K562 (cell line): ENCODE data around the gene MYLIP. TPM values are rescaled to one million over a fixed set of nuclear protein-coding genes. Genes with fewer than 3 reads are reported as not detected.
A peak's percentile ranks its signal among the peaks of the same experiment; 100 is the strongest.

Experiments
- ARHGAP35 ChIP-seq: fragments of 450-650 bp; IDR thresholded peaks from 2 replicates; pipeline ENCODE4 v1.6.1; 2018; ENCODE audit not compliant: partially characterized antibody
- ARID1B ChIP-seq: fragments of 450-650 bp; IDR thresholded peaks from 2 replicates; pipeline ENCODE4 v1.6.1; 2016; ENCODE audit warnings: antibody characterized with exemption, mild to moderate bottlenecking, inconsistent platforms
- ARNT ChIP-seq, 2 experiments: fragments of 450-650 bp; IDR thresholded peaks; 2 replicates each; pipeline ENCODE4 v1.6.1; 2016; ENCODE audit warnings: mild to moderate bottlenecking in 1 of 2
- IRF2 ChIP-seq: sonication (generic); formaldehyde crosslinking; IDR thresholded peaks from 2 replicates; pipeline ENCODE4 v1.8.1; 2022; ENCODE audit warnings: mild to moderate bottlenecking, missing genetic modification reagents
- KAT7 ChIP-seq: sonication (generic); formaldehyde crosslinking; IDR thresholded peaks from 2 replicates; pipeline ENCODE4 v1.8.0; 2022; ENCODE audit warnings: missing genetic modification reagents, mild to moderate bottlenecking, borderline replicate concordance
- KLF10 ChIP-seq: fragments of 250-450 bp; sonication (Bioruptor Pico); IDR thresholded peaks from 2 replicates; pipeline ENCODE4 v1.6.1; 2021; ENCODE audit warnings: matching md5 sums
- LARP7 ChIP-seq: fragments of 450-650 bp; IDR thresholded peaks from 2 replicates; pipeline ENCODE4 v1.6.1; 2016
- POLR2AphosphoS2 ChIP-seq: IDR thresholded peaks from 2 replicates; pipeline ENCODE4 v1.6.1; 2012; ENCODE audit warnings: low read length, improper control_type of control experiment
- PTRF ChIP-seq: fragments of 450-650 bp; IDR thresholded peaks from 2 replicates; pipeline ENCODE4 v1.6.1; 2016; ENCODE audit warnings: mild to moderate bottlenecking, missing genetic modification characterization, missing compliant biosample characterization
- RBFOX2 ChIP-seq: fragments of 200-400 bp; formaldehyde crosslinking; IDR thresholded peaks from 2 replicates; pipeline ENCODE4 v1.6.1; 2017; ENCODE audit warnings: low read depth, mild to moderate bottlenecking, low read length, moderate library complexity
- RFX5 ChIP-seq: IDR thresholded peaks from 2 replicates; pipeline ENCODE4 v1.6.1; 2011; ENCODE audit warnings: low read depth, mild to moderate bottlenecking, improper control_type of control experiment, low read length
- SNRNP70 ChIP-seq: fragments of 200-400 bp; formaldehyde crosslinking; optimal IDR thresholded peaks from 2 replicates; pipeline ENCODE3; 2017; ENCODE audit warnings: low read depth, low read length
- THRAP3 ChIP-seq: fragments of 450-650 bp; IDR thresholded peaks from 2 replicates; pipeline ENCODE4 v1.6.1; 2016; ENCODE audit warnings: mild to moderate bottlenecking, inconsistent platforms, borderline replicate concordance
- ZFP36 ChIP-seq: fragments of 150-350 bp; IDR thresholded peaks from 2 replicates; pipeline ENCODE4 v1.6.1; 2018; ENCODE audit warnings: low read length, low read depth; ENCODE audit not compliant: partially characterized antibody
- ZKSCAN8 ChIP-seq: fragments of 200-800 bp; sonication (Bioruptor generic); IDR thresholded peaks from 2 replicates; pipeline ENCODE4 v1.6.1; 2016; ENCODE audit warnings: missing genetic modification characterization, missing compliant biosample characterization
- ZSCAN32 ChIP-seq: fragments of 450-650 bp; formaldehyde crosslinking; IDR thresholded peaks from 2 replicates; pipeline ENCODE4 v1.4.0; 2020; ENCODE audit warnings: mild to moderate bottlenecking, moderate library complexity
- polyA plus RNA-seq, 8 experiments: library from polyadenylated mRNA; depleted of rRNA in 4 of 8; stranded (reverse) in 5 of 8; unstranded in 3 of 8; fragments of >200 nt; fragmentation: Nextera tagmentation in 2 of 8; fragmentation: Illumina TruSeq in 1 of 8; extraction: Ambion mirVana in 2 of 8; extraction: Trizol in 1 of 8; gene quantifications; 2 replicates each; pipeline versions ENCODE4 v1.2.1 to v1.2.3, GENCODE V29; 2011 to 2014; ENCODE audit warnings: inconsistent platforms in 1 of 8, missing spikeins in 1 of 8
- total RNA-seq, 7 experiments: library from RNA; depleted of rRNA in 6 of 7; stranded (reverse); fragments of >200 nt in 6 of 7; fragmentation: Illumina TruSeq in 2 of 7; extraction: Trizol in 2 of 7; gene quantifications; 2 replicates each; pipeline versions ENCODE4 v1.2.1 to v1.2.3, GENCODE V29; 2011 to 2021; ENCODE audit warnings: low replicate concordance in 1 of 7
- TF ChIP-seq, protein P1 (sequence below): IDR thresholded peaks from 3 replicates; pipeline ENCODE4 v1.6.1; 2011; ENCODE audit warnings: borderline replicate concordance, mild to moderate bottlenecking; ENCODE audit not compliant: insufficient read length, insufficient read depth
- TF ChIP-seq, protein P2 (sequence below), 2 experiments: IDR thresholded peaks; 2 replicates each; pipeline ENCODE4 v1.6.1; 2012; ENCODE audit warnings: improper control_type of control experiment in 2 of 2, low read depth in 2 of 2, low read length in 2 of 2, borderline replicate concordance in 1 of 2
- TF ChIP-seq, protein P3 (sequence below): fragments of 450-650 bp; IDR thresholded peaks from 2 replicates; pipeline ENCODE4 v1.6.1; 2016; ENCODE audit warnings: missing biosample characterization, missing genetic modification characterization
- TF ChIP-seq, protein P4 (sequence below): fragments of 450-650 bp; formaldehyde crosslinking; IDR thresholded peaks from 2 replicates; pipeline ENCODE4 v1.4.0; 2020; ENCODE audit warnings: mild to moderate bottlenecking
- TF ChIP-seq, protein P5 (sequence below): sonication (generic); formaldehyde crosslinking; IDR thresholded peaks from 2 replicates; pipeline ENCODE4 v1.8.1; 2023; ENCODE audit warnings: mild to moderate bottlenecking, missing genetic modification reagents

The MYLIP gene
- total and polyA plus RNA-seq, 9 of the 15 experiments (the other 6 are each of a cell fraction or from before 2014, with no cell fraction given): 10.8 to 43.5 (median 31.5) TPM

DNA sequence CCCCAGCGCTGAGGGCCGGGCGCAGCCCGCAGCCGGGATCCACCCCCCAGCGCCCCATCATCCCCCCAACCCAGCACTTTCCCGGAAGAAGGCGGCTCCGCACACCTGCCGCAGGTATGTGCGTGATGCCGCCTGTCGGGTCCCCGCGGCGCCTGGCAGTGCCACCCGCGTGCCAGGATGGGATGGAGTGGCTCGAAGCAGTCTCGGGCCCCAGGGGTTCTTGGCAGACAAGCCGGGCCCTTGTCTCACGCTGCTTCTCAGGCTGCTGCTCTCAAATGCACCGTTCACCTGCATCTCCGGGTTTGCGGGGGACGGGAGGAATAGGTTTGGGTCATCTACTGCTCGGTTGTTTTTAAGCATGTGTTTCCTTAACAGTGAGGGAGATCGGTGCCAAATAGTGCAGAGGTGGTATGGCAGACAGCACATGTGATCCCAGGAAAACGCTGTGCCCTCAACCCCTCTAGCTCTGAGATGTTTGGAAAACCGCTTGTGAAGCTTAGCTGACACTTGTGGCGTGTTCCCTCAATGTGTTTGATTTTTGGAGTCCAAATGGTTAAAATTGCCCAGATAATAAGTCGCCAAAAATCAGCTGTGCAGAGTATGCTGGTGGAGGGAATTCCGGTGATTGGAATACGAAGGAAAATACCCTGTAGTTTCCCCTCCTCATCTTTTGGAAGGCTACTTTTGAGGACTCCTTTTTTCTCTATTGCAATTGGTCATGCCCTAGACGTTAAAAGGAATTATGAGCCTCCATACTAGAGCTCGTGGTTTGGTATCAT, 926 bp downstream of the MYLIP start (continued):
- TF ChIP-seq, protein P1, sequence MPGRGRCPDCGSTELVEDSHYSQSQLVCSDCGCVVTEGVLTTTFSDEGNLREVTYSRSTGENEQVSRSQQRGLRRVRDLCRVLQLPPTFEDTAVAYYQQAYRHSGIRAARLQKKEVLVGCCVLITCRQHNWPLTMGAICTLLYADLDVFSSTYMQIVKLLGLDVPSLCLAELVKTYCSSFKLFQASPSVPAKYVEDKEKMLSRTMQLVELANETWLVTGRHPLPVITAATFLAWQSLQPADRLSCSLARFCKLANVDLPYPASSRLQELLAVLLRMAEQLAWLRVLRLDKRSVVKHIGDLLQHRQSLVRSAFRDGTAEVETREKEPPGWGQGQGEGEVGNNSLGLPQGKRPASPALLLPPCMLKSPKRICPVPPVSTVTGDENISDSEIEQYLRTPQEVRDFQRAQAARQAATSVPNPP: no peak
- TF ChIP-seq POLR2AphosphoS2 (no peak), ZKSCAN8 (no peak), KLF10 (CRISPR knock-in tag) (no peak), ZFP36 (no peak), KAT7 (CRISPR knock-in tag) (no peak), RBFOX2 (peak; percentile 81), THRAP3 (no peak), ZSCAN32 (no peak), ARHGAP35 (no peak), IRF2 (CRISPR knock-in tag) (peak; percentile 73; the same call in 1 of the 2 replicates), ARNT (IDR thresholded peaks at IDR 0.05) (no peak), LARP7 (no peak), SNRNP70 (no peak), RFX5 (no peak), PTRF (no peak), ARID1B (no peak)
- TF ChIP-seq, protein P2, sequence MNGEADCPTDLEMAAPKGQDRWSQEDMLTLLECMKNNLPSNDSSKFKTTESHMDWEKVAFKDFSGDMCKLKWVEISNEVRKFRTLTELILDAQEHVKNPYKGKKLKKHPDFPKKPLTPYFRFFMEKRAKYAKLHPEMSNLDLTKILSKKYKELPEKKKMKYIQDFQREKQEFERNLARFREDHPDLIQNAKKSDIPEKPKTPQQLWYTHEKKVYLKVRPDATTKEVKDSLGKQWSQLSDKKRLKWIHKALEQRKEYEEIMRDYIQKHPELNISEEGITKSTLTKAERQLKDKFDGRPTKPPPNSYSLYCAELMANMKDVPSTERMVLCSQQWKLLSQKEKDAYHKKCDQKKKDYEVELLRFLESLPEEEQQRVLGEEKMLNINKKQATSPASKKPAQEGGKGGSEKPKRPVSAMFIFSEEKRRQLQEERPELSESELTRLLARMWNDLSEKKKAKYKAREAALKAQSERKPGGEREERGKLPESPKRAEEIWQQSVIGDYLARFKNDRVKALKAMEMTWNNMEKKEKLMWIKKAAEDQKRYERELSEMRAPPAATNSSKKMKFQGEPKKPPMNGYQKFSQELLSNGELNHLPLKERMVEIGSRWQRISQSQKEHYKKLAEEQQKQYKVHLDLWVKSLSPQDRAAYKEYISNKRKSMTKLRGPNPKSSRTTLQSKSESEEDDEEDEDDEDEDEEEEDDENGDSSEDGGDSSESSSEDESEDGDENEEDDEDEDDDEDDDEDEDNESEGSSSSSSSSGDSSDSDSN (IDR thresholded peaks at IDR 0.05; ENCODE audit: borderline replicate concordance in 1 of 2, low read depth in 2 of 2, low read length in 2 of 2): no peak
- TF ChIP-seq, protein P3, sequence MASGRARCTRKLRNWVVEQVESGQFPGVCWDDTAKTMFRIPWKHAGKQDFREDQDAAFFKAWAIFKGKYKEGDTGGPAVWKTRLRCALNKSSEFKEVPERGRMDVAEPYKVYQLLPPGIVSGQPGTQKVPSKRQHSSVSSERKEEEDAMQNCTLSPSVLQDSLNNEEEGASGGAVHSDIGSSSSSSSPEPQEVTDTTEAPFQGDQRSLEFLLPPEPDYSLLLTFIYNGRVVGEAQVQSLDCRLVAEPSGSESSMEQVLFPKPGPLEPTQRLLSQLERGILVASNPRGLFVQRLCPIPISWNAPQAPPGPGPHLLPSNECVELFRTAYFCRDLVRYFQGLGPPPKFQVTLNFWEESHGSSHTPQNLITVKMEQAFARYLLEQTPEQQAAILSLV (tag): no peak
- TF ChIP-seq, protein P4, sequence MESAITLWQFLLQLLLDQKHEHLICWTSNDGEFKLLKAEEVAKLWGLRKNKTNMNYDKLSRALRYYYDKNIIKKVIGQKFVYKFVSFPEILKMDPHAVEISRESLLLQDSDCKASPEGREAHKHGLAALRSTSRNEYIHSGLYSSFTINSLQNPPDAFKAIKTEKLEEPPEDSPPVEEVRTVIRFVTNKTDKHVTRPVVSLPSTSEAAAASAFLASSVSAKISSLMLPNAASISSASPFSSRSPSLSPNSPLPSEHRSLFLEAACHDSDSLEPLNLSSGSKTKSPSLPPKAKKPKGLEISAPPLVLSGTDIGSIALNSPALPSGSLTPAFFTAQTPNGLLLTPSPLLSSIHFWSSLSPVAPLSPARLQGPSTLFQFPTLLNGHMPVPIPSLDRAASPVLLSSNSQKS (CRISPR knock-in tag): no peak
- TF ChIP-seq, protein P5, sequence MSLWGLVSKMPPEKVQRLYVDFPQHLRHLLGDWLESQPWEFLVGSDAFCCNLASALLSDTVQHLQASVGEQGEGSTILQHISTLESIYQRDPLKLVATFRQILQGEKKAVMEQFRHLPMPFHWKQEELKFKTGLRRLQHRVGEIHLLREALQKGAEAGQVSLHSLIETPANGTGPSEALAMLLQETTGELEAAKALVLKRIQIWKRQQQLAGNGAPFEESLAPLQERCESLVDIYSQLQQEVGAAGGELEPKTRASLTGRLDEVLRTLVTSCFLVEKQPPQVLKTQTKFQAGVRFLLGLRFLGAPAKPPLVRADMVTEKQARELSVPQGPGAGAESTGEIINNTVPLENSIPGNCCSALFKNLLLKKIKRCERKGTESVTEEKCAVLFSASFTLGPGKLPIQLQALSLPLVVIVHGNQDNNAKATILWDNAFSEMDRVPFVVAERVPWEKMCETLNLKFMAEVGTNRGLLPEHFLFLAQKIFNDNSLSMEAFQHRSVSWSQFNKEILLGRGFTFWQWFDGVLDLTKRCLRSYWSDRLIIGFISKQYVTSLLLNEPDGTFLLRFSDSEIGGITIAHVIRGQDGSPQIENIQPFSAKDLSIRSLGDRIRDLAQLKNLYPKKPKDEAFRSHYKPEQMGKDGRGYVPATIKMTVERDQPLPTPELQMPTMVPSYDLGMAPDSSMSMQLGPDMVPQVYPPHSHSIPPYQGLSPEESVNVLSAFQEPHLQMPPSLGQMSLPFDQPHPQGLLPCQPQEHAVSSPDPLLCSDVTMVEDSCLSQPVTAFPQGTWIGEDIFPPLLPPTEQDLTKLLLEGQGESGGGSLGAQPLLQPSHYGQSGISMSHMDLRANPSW (CRISPR knock-in tag): no peak
